GM18526 (cell line): ENCODE results near the gene SLC12A3.

ENCODE experiments used
- POLR2A ChIP-seq: IDR thresholded peaks from 3 replicates; pipeline ENCODE4 v1.6.1; 2011; ENCODE audit not compliant: insufficient read length; ENCODE audit errors: extremely low read depth

Gene SLC12A3

GRCh38 chr16:56894331-56894917, 29.4 kb downstream of the SLC12A3 start:
- TF ChIP-seq POLR2A = no peak

GRCh38 chr16:56895813-56896212, 30.8 kb downstream of the SLC12A3 start:
- TF ChIP-seq POLR2A = no peak

GRCh38 chr16:56896244-56896643, 31.2 kb downstream of the SLC12A3 start:
- no peak for TF ChIP-seq POLR2A

- no peak for TF ChIP-seq POLR2A
Observed at GRCh38 chr16:56897026-56897799, 32.2 kb downstream of the SLC12A3 start.

- TF ChIP-seq POLR2A = no peak
Observed at GRCh38 chr16:56898847-56899246, 33.8 kb downstream of the SLC12A3 start.

- TF ChIP-seq POLR2A = no peak
Observed at GRCh38 chr16:56903866-56904265, 38.9 kb downstream of the SLC12A3 start.

- TF ChIP-seq POLR2A = no peak
Observed at GRCh38 chr16:56907401-56907800, 42.4 kb downstream of the SLC12A3 start.

- no peak for TF ChIP-seq POLR2A
Observed at GRCh38 chr16:56909527-56909979, 44.5 kb downstream of the SLC12A3 start.

- TF ChIP-seq POLR2A = no peak
Observed at GRCh38 chr16:56910112-56910511, 45.1 kb downstream of the SLC12A3 start.

GRCh38 chr16:56910654-56911539, 45.9 kb downstream of the SLC12A3 start:
- TF ChIP-seq POLR2A = no peak

- TF ChIP-seq POLR2A = no peak
Observed at GRCh38 chr16:56911771-56912571, 47.0 kb downstream of the SLC12A3 start.

GRCh38 chr16:56912746-56913708, 48.0 kb downstream of the SLC12A3 start:
- no peak for TF ChIP-seq POLR2A

GRCh38 chr16:56914896-56915295, 49.9 kb downstream of the SLC12A3 start:
- no peak for TF ChIP-seq POLR2A
